Activated CD4-positive, alpha-beta T cell treated with anti-CD3 and anti-CD28 coated beads, Interleukin-2, amount 10 ng/mL, durations not matched to agents 7 days and 5 days (primary cell): ENCODE data around the gene GPC1. TPM values are rescaled to one million over a fixed set of nuclear protein-coding genes. Genes with fewer than 3 reads are reported as not detected.

Experiments used
- CTCF ChIA-PET: fragments of 350-600 bp; sonication (Branson Sonifier 250); formaldehyde crosslinking; loops from one replicate; lab custom pipeline; 2021; ENCODE audit warnings: antibody characterized with exemption; lab: Charles Lee
- POLR2A ChIA-PET: fragments of 350-600 bp; sonication (Branson Sonifier 250); formaldehyde crosslinking; loops from one replicate; lab custom pipeline; 2021; ENCODE audit warnings: antibody characterized with exemption; lab: Charles Lee
- DNase-seq: peaks from one replicate; pipeline ENCODE4 v3.0.0-alpha.2; 2020
- H3K27ac Mint-ChIP-seq: one replicate; pipeline ENCODE4 v1.8.0; 2021; ENCODE audit warnings: mild to moderate bottlenecking, moderate library complexity, mixed read lengths
- H3K27me3 Mint-ChIP-seq: one replicate; pipeline ENCODE4 v1.8.0; 2021; ENCODE audit warnings: mixed read lengths
- H3K36me3 Mint-ChIP-seq: one replicate; pipeline ENCODE4 v1.8.0; 2021; ENCODE audit warnings: low read depth, mixed read lengths
- H3K4me1 Mint-ChIP-seq: one replicate; pipeline ENCODE4 v1.8.0; 2021; ENCODE audit warnings: mixed read lengths
- H3K4me3 Mint-ChIP-seq: one replicate; pipeline ENCODE4 v1.8.0; 2021; ENCODE audit warnings: mild to moderate bottlenecking, moderate library complexity, mixed read lengths
- H3K9me3 Mint-ChIP-seq: one replicate; pipeline ENCODE4 v1.8.0; 2021; ENCODE audit warnings: mixed read lengths
- total RNA-seq, 2 experiments: library from RNA; stranded (reverse); gene quantifications; one replicate each; pipeline ENCODE4 v1.2.3, GENCODE V29; 2021

GPC1 gene
- total RNA-seq, 2 experiments from 2014 or later: 7.3 to 7.5 TPM

DNA sequence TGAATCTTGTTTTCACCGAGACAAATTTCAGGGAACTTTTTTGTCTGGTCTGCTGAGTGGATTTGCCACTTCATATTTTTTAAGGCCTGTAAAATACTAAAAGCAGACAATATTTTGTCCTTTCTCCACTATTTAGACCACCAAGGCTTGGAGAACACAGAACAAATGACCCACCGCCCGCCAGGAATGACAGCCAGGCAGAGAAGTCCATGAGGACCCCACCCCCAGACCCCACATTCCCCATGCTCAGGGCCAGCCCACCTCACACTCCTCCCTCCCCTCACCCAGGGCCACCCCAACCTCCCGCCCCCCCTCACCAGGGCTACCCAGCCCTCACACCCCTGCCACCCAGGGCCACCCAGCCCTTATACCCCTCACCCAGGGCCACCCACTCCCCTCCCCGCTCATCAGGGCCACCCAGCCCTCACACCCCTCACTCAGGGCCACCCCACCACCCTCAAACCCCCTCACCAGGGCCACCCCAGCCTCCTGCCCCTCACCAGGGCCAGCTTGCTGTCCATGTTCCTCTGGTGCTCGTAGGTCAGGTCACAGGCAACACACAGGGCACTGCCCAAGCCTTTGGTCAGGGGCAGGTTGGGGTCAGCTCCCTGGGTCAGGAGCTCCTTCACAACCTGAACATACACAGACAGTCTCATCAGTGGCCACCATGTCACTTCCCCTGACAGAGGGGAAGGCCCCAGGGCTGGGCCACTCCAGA, 71.8 kb downstream of the GPC1 start:
- H3K36me3 Mint-ChIP-seq: no peaks in the 10 kb centered on the region

DNA sequence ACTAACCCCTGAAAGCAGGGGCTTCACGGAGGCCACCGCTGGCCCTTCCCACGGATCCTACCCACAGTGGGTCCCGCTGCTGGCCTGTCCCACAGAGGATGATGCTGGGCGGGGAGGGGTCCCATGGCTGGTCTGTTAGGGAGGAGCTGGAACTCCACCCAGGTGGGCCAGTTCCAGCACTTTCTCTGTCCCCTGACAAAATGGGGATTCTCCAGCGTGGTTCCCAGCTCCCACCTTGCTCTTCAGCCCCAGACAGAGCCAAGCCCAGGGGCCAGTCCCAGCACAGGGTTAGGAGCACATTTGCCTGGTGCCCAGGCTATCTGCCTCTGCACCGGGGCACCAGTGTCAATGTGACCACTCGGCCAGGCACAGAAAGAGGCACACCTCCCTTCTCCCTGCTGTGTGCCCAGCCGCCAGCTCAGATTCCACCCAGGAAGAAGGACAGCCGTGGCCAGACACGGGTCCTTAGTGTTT, 72.4 kb downstream of the GPC1 start:
- no peaks in the 10 kb centered on the region for H3K4me1 Mint-ChIP-seq
- H3K36me3 Mint-ChIP-seq: no peaks in the 10 kb centered on the region
- no peak for DNase-seq
- no peaks in the 10 kb centered on the region for H3K27me3 Mint-ChIP-seq
- H3K9me3 Mint-ChIP-seq: no peaks in the 10 kb centered on the region
- H3K4me3 Mint-ChIP-seq: no peak overlapping the region
- ChIA-PET CTCF (no interaction called here), POLR2A (no interaction called here)
- no peak overlapping the region for H3K27ac Mint-ChIP-seq

More for the DNA sequence above, 71.8 kb downstream of the GPC1 start:
- H3K27me3 Mint-ChIP-seq: no peaks in the 10 kb centered on the region
- CTCF ChIA-PET: no interaction called here
- no peak for DNase-seq
- no peak overlapping the region for H3K27ac Mint-ChIP-seq
- H3K4me1 Mint-ChIP-seq: no peaks in the 10 kb centered on the region
- H3K9me3 Mint-ChIP-seq: no peaks in the 10 kb centered on the region
- H3K4me3 Mint-ChIP-seq: no peak overlapping the region
- POLR2A ChIA-PET: no interaction called here

DNA sequence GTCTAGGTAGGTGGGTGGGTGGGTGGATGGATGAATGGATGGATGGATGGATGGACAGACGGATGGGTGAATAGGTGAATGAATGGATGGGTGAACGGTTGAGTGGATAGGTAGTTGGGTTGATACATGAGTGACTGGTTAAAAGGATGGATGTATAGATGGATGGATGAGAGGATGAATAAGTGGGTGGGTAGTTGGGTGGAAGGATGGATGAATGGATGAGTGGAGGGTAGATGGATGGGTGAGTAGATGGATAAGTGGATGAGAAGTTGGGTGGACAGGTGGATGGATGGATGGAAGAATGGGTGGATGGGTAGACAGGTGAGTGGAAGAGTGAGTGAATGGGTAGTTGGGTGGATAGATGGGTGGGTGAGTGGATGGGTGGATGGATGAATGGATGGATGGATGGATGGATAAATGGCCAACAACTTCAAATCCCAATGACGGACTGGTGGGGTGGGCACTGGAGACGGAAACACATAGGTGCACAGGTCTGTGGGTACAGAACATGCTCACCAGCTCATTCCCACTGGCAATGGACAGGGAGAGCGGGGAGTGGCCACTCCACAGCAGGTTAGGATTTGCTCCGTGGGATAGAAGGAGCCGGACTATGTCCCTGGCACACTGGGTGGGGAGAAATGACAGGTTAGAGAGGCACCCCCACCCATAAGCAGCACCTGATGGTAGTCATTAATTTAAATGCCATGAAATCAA, 73.5 kb downstream of the GPC1 start:
- no peaks in the 10 kb centered on the region for H3K27me3 Mint-ChIP-seq
- no peak overlapping the region for H3K4me3 Mint-ChIP-seq
- H3K4me1 Mint-ChIP-seq: peaks cover 4% of the 10 kb centered on the region
- ChIA-PET CTCF (no interaction called here), POLR2A (no interaction called here)
- no peaks in the 10 kb centered on the region for H3K36me3 Mint-ChIP-seq
- H3K9me3 Mint-ChIP-seq: no peaks in the 10 kb centered on the region
- DNase-seq: no peak
- H3K27ac Mint-ChIP-seq: no peak overlapping the region

GRCh38 chr2:240509667-240510512, 74.4 kb downstream of the GPC1 start:
- Mint-ChIP-seq H3K9me3 (no peaks in the 10 kb centered on the region), H3K27me3 (no peaks in the 10 kb centered on the region), H3K36me3 (no peaks in the 10 kb centered on the region), H3K27ac (no peak overlapping the region), H3K4me1 (peaks cover 7% of the 10 kb centered on the region), H3K4me3 (no peak overlapping the region)
- no peak for DNase-seq
- CTCF ChIA-PET: no interaction called here
- POLR2A ChIA-PET: no interaction called here

DNA sequence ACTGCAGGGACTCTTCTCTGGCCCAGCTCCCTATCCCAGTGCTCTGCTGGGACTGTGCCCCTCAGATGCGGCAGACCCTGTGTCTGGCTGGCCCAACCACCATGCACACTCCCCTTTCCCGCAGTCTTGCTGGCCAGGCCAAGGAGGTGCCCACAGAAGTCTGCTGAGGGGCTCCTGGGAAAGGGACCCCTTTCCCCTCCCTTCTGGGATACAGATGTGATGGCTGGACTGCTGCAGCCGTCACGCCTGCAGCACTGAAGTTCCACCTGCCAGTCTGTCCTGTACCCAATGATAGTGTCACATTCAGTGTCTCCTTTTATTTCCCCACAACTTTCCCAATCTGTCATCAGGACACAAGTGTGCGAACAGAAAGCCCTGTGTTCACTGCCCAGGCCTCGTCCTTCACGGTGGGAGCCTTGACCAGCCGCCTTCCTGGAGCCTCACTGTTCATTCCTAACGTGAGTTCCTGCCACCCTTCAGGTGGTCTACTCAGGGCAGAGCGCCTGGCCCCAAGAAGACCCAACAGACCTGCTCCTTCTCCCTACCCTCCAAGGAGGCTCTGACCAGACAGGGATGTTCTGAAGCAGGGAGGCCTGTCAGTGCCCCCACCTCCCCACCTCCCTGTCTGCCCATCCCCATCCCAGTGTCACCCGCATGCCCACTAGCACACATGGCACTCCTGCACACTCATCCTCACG, 75.2 kb downstream of the GPC1 start:
- no peak overlapping the region for H3K4me3 Mint-ChIP-seq
- H3K9me3 Mint-ChIP-seq: no peaks in the 10 kb centered on the region
- POLR2A ChIA-PET: no interaction called here
- H3K27me3 Mint-ChIP-seq: no peaks in the 10 kb centered on the region
- CTCF ChIA-PET: no interaction called here
- no peak for DNase-seq
- H3K36me3 Mint-ChIP-seq: no peaks in the 10 kb centered on the region
- no peak overlapping the region for H3K27ac Mint-ChIP-seq
- peaks cover 7% of the 10 kb centered on the region for H3K4me1 Mint-ChIP-seq

GRCh38 chr2:240511351-240512108, 76.1 kb downstream of the GPC1 start:
- no peaks in the 10 kb centered on the region for H3K36me3 Mint-ChIP-seq
- ChIA-PET POLR2A (no interaction called here), CTCF (interaction anchor here (0.6 kb wide), 1 partner anchor 856 kb away, joined by 3 read pairs; no protein-coding TSS in a partner anchor)
- H3K27me3 Mint-ChIP-seq: no peaks in the 10 kb centered on the region
- no peak for DNase-seq
- H3K4me3 Mint-ChIP-seq: no peak overlapping the region
- H3K4me1 Mint-ChIP-seq: peaks cover 7% of the 10 kb centered on the region
- H3K9me3 Mint-ChIP-seq: no peaks in the 10 kb centered on the region
- H3K27ac Mint-ChIP-seq: no peak overlapping the region

GRCh38 chr2:240512109-240512485, 76.6 kb downstream of the GPC1 start:
- no peaks in the 10 kb centered on the region for H3K36me3 Mint-ChIP-seq
- no peak overlapping the region for H3K27ac Mint-ChIP-seq
- no peak overlapping the region for H3K4me3 Mint-ChIP-seq
- no peak for DNase-seq
- H3K9me3 Mint-ChIP-seq: no peaks in the 10 kb centered on the region
- H3K4me1 Mint-ChIP-seq: peaks cover 7% of the 10 kb centered on the region
- CTCF ChIA-PET: interaction anchor here (0.6 kb wide), 1 partner anchor 857 kb away, joined by 3 read pairs; no protein-coding TSS in a partner anchor
- POLR2A ChIA-PET: no interaction called here
- H3K27me3 Mint-ChIP-seq: no peaks in the 10 kb centered on the region

DNA sequence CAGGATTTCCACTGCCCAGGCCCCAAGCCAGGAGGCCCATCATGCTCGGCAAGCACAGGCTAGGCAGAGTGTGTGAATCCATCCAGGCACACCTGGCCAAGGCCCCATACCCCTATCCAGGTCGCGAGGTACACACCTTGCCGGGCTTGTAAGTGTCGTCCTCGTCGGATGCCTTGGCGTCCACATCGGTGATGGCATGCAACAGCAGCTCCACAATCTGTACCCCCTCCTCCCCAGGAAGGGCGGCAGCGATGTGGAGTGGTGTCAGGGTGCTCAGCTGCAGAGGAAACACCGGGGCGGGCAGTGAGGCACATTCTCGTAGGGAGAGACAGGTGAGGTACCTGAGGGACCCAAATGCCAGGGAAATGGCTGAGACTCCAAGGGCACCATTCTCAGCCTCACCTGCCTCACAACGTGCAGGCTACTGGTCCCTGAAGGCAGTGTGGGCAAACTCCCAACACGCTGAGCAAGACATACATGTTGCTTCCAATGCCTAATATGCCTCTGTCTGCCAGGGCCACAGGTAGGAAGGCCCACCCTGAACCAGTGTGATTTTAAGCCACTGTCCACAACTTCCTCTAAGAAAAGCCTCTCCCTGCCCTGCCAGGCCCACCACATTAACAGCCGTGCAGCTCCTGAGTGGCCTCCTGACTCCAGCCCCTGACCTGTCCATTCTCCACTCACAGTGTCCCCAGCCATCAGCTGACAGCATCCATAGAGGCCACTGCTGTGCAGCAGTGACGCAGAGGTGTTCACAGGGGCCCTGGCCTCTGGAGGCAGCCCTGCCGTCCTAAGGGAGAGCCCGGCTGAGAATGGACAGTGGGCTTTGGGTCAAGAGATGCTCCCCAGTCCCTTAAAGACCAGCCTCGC, 77.4 kb downstream of the GPC1 start:
- CTCF ChIA-PET: interaction anchor here (0.6 to 2.0 kb wide), 4 partner anchors 40 to 327 kb away, joined by 3 to 14 read pairs (median 5); partner anchors contain the start of gene CAPN10
- peak overlapping the region; percentile 10 for H3K27ac Mint-ChIP-seq

DNA sequence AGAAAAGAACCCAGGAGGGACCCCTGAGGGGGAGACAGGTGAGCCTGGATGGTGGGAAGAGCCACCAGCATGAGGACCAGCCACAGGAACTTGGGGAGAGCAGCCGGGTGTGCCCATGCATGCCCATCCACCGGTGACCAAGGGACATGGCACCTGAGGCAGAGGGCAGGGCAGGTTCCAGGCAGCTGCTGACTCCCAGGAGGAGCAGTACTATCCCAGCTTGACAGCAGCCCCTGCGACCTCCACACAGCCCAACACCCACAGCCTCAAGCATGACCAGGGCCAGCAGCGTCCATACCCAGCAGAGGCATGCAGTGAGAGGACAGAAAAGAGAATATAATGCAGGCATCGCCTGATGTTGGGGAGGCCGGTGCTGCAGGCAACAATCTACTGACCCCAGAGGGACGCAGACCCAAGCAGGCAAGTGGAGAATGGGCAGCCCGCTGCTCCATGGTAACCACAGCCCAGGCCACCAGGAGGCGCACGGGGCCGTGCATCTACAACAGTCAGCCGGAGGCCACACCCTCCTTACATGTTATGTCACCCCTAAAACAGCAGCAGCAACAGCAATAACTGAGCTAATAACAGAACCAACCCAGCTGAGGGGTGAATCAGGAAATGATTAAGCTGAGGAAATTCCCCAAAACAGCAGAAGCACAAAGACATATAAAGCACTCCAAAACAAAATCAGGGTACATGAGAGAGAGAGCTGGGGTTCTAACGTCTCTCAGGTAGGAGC, 78.3 kb downstream of the GPC1 start:
- CTCF ChIA-PET: interaction anchor here (0.6 to 2.0 kb wide), 11 partner anchors 10 to 327 kb away, joined by 3 to 14 read pairs (median 5); partner anchors contain the start of gene CAPN10
- peak; percentile 85 for DNase-seq
- Mint-ChIP-seq H3K27ac (peak overlapping the region; percentile 10), H3K4me3 (no peak overlapping the region), H3K9me3 (no peaks in the 10 kb centered on the region), H3K4me1 (peaks cover 7% of the 10 kb centered on the region), H3K27me3 (no peaks in the 10 kb centered on the region), H3K36me3 (no peaks in the 10 kb centered on the region)
- POLR2A ChIA-PET: no interaction called here

More for the DNA sequence above, 77.4 kb downstream of the GPC1 start:
- Mint-ChIP-seq H3K27me3 (no peaks in the 10 kb centered on the region), H3K4me3 (no peak overlapping the region), H3K36me3 (no peaks in the 10 kb centered on the region), H3K9me3 (no peaks in the 10 kb centered on the region), H3K4me1 (peaks cover 7% of the 10 kb centered on the region)
- no peak for DNase-seq
- POLR2A ChIA-PET: no interaction called here

DNA sequence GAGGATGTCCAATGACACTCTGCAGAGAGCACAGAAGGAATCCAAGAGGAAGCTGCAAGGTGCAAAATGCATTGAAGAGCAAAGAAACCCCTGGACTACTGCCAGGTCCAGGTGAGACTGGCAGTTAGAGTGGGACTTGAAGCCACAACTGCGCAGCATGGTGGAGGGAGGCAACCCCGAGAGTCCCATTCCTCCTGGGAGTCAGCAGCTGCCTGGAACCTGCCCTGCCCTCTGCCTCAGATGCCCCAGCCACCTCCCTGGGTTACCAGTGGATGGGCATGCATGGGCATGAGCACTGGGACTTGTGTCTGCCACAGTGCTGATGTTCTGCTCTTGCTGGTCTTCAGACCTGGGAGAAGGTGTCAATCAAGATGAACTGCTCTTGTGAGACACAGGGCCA, 79.2 kb downstream of the GPC1 start:
- Mint-ChIP-seq H3K4me1 (peaks cover 7% of the 10 kb centered on the region), H3K36me3 (peaks cover 2% of the 10 kb centered on the region), H3K9me3 (no peaks in the 10 kb centered on the region), H3K27ac (no peak overlapping the region), H3K4me3 (no peak overlapping the region), H3K27me3 (no peaks in the 10 kb centered on the region)
- no peak for DNase-seq
- CTCF ChIA-PET: interaction anchor here (0.7 to 2.0 kb wide), 8 partner anchors 9 to 326 kb away, joined by 3 to 14 read pairs (median 5); partner anchors contain the start of gene CAPN10
- POLR2A ChIA-PET: no interaction called here
